Measurements from ENCODE around the gene PSMD4.

DNA sequence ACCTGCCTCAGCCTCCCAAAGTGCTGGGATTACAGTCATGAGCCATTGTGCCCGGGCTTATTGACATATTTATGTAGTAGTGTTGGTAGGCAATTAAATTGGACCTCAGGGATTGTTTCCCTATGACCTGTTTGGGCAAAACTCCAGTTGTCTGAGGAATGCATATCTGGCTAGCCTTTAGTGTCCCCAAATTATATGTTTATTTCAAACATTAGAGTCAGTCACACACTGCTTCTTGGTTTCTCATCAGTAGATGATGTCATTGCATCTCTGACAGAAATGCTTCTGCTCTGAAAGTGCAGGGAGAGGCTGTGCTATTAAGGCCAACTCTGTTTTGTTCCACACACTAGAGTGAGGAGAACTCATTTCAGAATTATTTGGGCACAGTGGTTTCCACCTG lies 43.7 kb upstream of the PSMD4 start:
- no peak for TF ChIP-seq POLR2A (IDR thresholded peaks at IDR 0.05)
- TF ChIP-seq, protein P1, sequence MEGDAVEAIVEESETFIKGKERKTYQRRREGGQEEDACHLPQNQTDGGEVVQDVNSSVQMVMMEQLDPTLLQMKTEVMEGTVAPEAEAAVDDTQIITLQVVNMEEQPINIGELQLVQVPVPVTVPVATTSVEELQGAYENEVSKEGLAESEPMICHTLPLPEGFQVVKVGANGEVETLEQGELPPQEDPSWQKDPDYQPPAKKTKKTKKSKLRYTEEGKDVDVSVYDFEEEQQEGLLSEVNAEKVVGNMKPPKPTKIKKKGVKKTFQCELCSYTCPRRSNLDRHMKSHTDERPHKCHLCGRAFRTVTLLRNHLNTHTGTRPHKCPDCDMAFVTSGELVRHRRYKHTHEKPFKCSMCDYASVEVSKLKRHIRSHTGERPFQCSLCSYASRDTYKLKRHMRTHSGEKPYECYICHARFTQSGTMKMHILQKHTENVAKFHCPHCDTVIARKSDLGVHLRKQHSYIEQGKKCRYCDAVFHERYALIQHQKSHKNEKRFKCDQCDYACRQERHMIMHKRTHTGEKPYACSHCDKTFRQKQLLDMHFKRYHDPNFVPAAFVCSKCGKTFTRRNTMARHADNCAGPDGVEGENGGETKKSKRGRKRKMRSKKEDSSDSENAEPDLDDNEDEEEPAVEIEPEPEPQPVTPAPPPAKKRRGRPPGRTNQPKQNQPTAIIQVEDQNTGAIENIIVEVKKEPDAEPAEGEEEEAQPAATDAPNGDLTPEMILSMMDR (IDR thresholded peaks at IDR 0.05) = no peak
